DOHH2 (cell line): Measurements from ENCODE around the gene PCDHGA12.

Experiments used
- CTCF ChIP-seq: fragments of 200-600 bp; sonication (generic); IDR thresholded peaks from one replicate; pipeline ENCODE4 v1.5.1; 2014; ENCODE audit warnings: antibody characterized with exemption, mild to moderate bottlenecking, low read depth, low read length; ENCODE audit not compliant: poor library complexity, severe bottlenecking
- EZH2phosphoT487 ChIP-seq: fragments of 200-600 bp; sonication (generic); IDR thresholded peaks from 2 replicates; pipeline ENCODE4 v1.6.1; 2017; ENCODE audit warnings: borderline replicate concordance, mild to moderate bottlenecking, antibody characterized with exemption, low read length, moderate library complexity, mixed read lengths

GRCh38 chr5:141475625-141476131, 45.4 kb downstream of the PCDHGA12 start, which contains the start of gene PCDHGC3:
- TF ChIP-seq EZH2phosphoT487, result no peak
- peak; percentile 55 for TF ChIP-seq CTCF
